K562 (cell line): Measurements from ENCODE around the gene PRSS57. TPM values are rescaled to one million over a fixed set of nuclear protein-coding genes. Genes with fewer than 3 reads are reported as not detected.

Experiments
- ATF1 ChIP-seq, 2 experiments: fragments of 450-650 bp in 1 of 2; IDR thresholded peaks; 2 replicates each; pipeline ENCODE4 v1.6.1; 2016; ENCODE audit warnings: missing compliant biosample characterization in 1 of 2, missing genetic modification characterization in 1 of 2
- BCL6 ChIP-seq: fragments of 250-450 bp; sonication (Bioruptor Pico); IDR thresholded peaks from 2 replicates; pipeline ENCODE4 v1.4.0; 2020
- CBX2 ChIP-seq: fragments of 200-600 bp; sonication (generic); IDR thresholded peaks from one replicate; pipeline ENCODE4 v1.6.1; 2012; ENCODE audit warnings: mild to moderate bottlenecking, low read length, inconsistent platforms; ENCODE audit not compliant: insufficient read depth, poor library complexity, severe bottlenecking
- KDM2B ChIP-seq: fragments of 250-450 bp; sonication (Bioruptor Pico); IDR thresholded peaks from 2 replicates; pipeline ENCODE4 v1.8.0; 2021; ENCODE audit warnings: mild to moderate bottlenecking, moderate library complexity
- LCOR ChIP-seq: sonication (generic); formaldehyde crosslinking; IDR thresholded peaks from 2 replicates; pipeline ENCODE4 v1.8.0; 2022; ENCODE audit warnings: mild to moderate bottlenecking, missing genetic modification reagents
- MBD2 ChIP-seq: sonication (generic); IDR thresholded peaks from 2 replicates; pipeline ENCODE4 v1.6.1; 2016; ENCODE audit warnings: low read depth, borderline replicate concordance
- MYNN ChIP-seq, 2 experiments: sonication (generic); formaldehyde crosslinking in 1 of 2; IDR thresholded peaks; 2 replicates each; pipeline versions ENCODE4 v1.5.0 to v1.6.1; 2016 to 2020; ENCODE audit warnings: antibody characterized with exemption in 1 of 2, missing genetic modification reagents in 1 of 2
- PHF20 ChIP-seq: fragments of 450-650 bp; IDR thresholded peaks from 2 replicates; pipeline ENCODE4 v1.6.1; 2018; ENCODE audit not compliant: partially characterized antibody
- TEAD1 ChIP-seq, 2 experiments: fragments of 450-650 bp in 1 of 2; sonication (generic) in 1 of 2; formaldehyde crosslinking; IDR thresholded peaks; 2 replicates each; pipeline versions ENCODE4 v1.4.0 to v1.8.0; 2020 to 2022; ENCODE audit warnings: mild to moderate bottlenecking in 2 of 2, missing genetic modification reagents in 1 of 2
- TEAD4 ChIP-seq, 2 experiments: sonication (generic) in 1 of 2; formaldehyde crosslinking in 1 of 2; IDR thresholded peaks; 2 replicates each; pipeline versions ENCODE4 v1.6.1 to v1.8.0; 2012 to 2022; ENCODE audit warnings: borderline replicate concordance in 1 of 2, inconsistent platforms in 1 of 2, low read length in 1 of 2, mild to moderate bottlenecking in 1 of 2, missing genetic modification reagents in 1 of 2
- ZC3H11A ChIP-seq: IDR thresholded peaks from 2 replicates; pipeline ENCODE4 v1.6.1; 2012; ENCODE audit warnings: low read depth, low read length, improper control_type of control experiment
- ZFX ChIP-seq: sonication (generic); formaldehyde crosslinking; IDR thresholded peaks from 2 replicates; pipeline ENCODE4 v1.8.0; 2022; ENCODE audit warnings: mild to moderate bottlenecking, missing genetic modification reagents, moderate library complexity
- polyA plus RNA-seq, 8 experiments: library from polyadenylated mRNA; depleted of rRNA in 4 of 8; stranded (reverse) in 5 of 8; unstranded in 3 of 8; fragments of >200 nt; fragmentation: Nextera tagmentation in 2 of 8; fragmentation: Illumina TruSeq in 1 of 8; extraction: Ambion mirVana in 2 of 8; extraction: Trizol in 1 of 8; gene quantifications; 2 replicates each; pipeline versions ENCODE4 v1.2.1 to v1.2.3, GENCODE V29; 2011 to 2014; ENCODE audit warnings: inconsistent platforms in 1 of 8, missing spikeins in 1 of 8
- total RNA-seq, 7 experiments: library from RNA; depleted of rRNA in 6 of 7; stranded (reverse); fragments of >200 nt in 6 of 7; fragmentation: Illumina TruSeq in 2 of 7; extraction: Trizol in 2 of 7; gene quantifications; 2 replicates each; pipeline versions ENCODE4 v1.2.1 to v1.2.3, GENCODE V29; 2011 to 2021; ENCODE audit warnings: low replicate concordance in 1 of 7
- TF ChIP-seq, protein P1 (sequence below), 3 experiments: IDR thresholded peaks in 2 of 3; conservative IDR thresholded peaks in 1 of 3; 2 replicates each; pipeline ENCODE4 v1.5.1; 2011 to 2012; ENCODE audit warnings: low read length in 3 of 3, mild to moderate bottlenecking in 3 of 3, control low read depth in 2 of 3, improper control_type of control experiment in 1 of 3, inconsistent platforms in 1 of 3, low read depth in 1 of 3, mixed read lengths in 1 of 3, moderate library complexity in 1 of 3; ENCODE audit not compliant: insufficient read depth in 2 of 3
- TF ChIP-seq, protein P2 (sequence below), 3 experiments: fragments of 200-800 bp in 1 of 3; fragments of 250-450 bp in 1 of 3; fragments of 450-650 bp in 1 of 3; sonication (Bioruptor Pico) in 1 of 3; sonication (Bioruptor generic) in 1 of 3; formaldehyde crosslinking in 1 of 3; IDR thresholded peaks; 2 replicates each; pipeline versions ENCODE4 v1.6.1 to v1.8.0; 2016 to 2022; ENCODE audit warnings: mild to moderate bottlenecking in 2 of 3, missing genetic modification characterization in 2 of 3, missing compliant biosample characterization in 1 of 3, moderate library complexity in 1 of 3
- TF ChIP-seq, protein P3 (sequence below): sonication (generic); formaldehyde crosslinking; IDR thresholded peaks from 2 replicates; pipeline ENCODE4 v1.8.0; 2022; ENCODE audit warnings: mild to moderate bottlenecking, missing genetic modification reagents

Gene PRSS57
- total and polyA plus RNA-seq, 9 of the 15 experiments (the other 6 are each of a cell fraction or from before 2014, with no cell fraction given): 0.06 to 2.5 (median 1.3) TPM; not detected in 3

DNA sequence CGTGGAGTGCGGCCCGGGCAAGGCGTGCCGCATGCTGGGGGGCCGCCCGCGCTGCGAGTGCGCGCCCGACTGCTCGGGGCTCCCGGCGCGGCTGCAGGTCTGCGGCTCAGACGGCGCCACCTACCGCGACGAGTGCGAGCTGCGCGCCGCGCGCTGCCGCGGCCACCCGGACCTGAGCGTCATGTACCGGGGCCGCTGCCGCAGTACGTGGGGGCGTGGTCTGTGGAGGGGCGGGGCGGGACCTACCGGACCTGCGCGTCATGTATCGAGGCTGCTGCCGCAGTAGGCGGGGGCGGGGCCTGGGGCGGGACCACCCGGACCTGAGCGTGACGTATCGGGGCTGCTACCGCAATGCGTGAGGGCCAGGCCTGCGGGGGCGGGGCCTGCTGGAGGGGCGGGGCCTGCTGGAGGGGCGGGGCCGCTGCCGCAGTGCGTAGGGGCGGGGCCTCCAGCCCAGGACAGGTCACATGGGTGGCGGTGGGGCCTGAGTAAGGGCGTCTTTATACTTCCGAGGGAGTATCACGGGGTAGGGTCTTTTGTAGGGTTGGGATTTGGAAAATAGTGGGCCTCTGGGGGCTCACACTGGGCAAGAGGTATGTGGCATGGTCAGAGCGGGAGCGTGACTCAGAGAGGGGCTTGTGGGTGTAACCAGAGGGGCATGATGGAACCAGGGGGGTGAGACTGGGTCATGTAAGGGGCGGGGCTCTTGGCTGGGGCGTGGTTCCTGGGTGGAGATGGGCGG, 14.8 kb downstream of the PRSS57 start (continued):
- TF ChIP-seq, protein P1, sequence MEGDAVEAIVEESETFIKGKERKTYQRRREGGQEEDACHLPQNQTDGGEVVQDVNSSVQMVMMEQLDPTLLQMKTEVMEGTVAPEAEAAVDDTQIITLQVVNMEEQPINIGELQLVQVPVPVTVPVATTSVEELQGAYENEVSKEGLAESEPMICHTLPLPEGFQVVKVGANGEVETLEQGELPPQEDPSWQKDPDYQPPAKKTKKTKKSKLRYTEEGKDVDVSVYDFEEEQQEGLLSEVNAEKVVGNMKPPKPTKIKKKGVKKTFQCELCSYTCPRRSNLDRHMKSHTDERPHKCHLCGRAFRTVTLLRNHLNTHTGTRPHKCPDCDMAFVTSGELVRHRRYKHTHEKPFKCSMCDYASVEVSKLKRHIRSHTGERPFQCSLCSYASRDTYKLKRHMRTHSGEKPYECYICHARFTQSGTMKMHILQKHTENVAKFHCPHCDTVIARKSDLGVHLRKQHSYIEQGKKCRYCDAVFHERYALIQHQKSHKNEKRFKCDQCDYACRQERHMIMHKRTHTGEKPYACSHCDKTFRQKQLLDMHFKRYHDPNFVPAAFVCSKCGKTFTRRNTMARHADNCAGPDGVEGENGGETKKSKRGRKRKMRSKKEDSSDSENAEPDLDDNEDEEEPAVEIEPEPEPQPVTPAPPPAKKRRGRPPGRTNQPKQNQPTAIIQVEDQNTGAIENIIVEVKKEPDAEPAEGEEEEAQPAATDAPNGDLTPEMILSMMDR (IDR thresholded peaks at IDR 0.05 in 2 of 3, conservative IDR thresholded peaks at IDR 0.05 in 1 of 3; ENCODE audit: insufficient read depth in 2 of 3, low read depth in 1 of 3, low read length in 3 of 3): peak in 2 of 3 experiments; percentile 64 to 80; a peak in 4 of 6 replicates
- TF ChIP-seq, protein P2, sequence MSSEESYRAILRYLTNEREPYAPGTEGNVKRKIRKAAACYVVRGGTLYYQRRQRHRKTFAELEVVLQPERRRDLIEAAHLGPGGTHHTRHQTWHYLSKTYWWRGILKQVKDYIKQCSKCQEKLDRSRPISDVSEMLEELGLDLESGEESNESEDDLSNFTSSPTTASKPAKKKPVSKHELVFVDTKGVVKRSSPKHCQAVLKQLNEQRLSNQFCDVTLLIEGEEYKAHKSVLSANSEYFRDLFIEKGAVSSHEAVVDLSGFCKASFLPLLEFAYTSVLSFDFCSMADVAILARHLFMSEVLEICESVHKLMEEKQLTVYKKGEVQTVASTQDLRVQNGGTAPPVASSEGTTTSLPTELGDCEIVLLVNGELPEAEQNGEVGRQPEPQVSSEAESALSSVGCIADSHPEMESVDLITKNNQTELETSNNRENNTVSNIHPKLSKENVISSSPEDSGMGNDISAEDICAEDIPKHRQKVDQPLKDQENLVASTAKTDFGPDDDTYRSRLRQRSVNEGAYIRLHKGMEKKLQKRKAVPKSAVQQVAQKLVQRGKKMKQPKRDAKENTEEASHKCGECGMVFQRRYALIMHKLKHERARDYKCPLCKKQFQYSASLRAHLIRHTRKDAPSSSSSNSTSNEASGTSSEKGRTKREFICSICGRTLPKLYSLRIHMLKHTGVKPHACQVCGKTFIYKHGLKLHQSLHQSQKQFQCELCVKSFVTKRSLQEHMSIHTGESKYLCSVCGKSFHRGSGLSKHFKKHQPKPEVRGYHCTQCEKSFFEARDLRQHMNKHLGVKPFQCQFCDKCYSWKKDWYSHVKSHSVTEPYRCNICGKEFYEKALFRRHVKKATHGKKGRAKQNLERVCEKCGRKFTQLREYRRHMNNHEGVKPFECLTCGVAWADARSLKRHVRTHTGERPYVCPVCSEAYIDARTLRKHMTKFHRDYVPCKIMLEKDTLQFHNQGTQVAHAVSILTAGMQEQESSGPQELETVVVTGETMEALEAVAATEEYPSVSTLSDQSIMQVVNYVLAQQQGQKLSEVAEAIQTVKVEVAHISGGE (CRISPR knock-in tag; IDR thresholded peaks at IDR 0.05): peak in 1 of 3 experiments; percentile 56; a peak in 1 of 6 replicates
- TF ChIP-seq, protein P3, sequence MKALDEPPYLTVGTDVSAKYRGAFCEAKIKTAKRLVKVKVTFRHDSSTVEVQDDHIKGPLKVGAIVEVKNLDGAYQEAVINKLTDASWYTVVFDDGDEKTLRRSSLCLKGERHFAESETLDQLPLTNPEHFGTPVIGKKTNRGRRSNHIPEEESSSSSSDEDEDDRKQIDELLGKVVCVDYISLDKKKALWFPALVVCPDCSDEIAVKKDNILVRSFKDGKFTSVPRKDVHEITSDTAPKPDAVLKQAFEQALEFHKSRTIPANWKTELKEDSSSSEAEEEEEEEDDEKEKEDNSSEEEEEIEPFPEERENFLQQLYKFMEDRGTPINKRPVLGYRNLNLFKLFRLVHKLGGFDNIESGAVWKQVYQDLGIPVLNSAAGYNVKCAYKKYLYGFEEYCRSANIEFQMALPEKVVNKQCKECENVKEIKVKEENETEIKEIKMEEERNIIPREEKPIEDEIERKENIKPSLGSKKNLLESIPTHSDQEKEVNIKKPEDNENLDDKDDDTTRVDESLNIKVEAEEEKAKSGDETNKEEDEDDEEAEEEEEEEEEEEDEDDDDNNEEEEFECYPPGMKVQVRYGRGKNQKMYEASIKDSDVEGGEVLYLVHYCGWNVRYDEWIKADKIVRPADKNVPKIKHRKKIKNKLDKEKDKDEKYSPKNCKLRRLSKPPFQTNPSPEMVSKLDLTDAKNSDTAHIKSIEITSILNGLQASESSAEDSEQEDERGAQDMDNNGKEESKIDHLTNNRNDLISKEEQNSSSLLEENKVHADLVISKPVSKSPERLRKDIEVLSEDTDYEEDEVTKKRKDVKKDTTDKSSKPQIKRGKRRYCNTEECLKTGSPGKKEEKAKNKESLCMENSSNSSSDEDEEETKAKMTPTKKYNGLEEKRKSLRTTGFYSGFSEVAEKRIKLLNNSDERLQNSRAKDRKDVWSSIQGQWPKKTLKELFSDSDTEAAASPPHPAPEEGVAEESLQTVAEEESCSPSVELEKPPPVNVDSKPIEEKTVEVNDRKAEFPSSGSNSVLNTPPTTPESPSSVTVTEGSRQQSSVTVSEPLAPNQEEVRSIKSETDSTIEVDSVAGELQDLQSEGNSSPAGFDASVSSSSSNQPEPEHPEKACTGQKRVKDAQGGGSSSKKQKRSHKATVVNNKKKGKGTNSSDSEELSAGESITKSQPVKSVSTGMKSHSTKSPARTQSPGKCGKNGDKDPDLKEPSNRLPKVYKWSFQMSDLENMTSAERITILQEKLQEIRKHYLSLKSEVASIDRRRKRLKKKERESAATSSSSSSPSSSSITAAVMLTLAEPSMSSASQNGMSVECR (CRISPR knock-in tag): peak; percentile 75; the same call in 1 of the 2 replicates
- TF ChIP-seq ZC3H11A (0 out of 2 replicates have a peak, but pooled peaks have one; percentile 45), LCOR (CRISPR knock-in tag) (no peak), TEAD1 (CRISPR knock-in tag; IDR thresholded peaks at IDR 0.05) (peak in 1 of 2 experiments; percentile 45; a peak in 2 of 4 replicates), KDM2B (CRISPR knock-in tag) (peak; percentile 82; the same call in 1 of the 2 replicates), TEAD4 (IDR thresholded peaks at IDR 0.05; ENCODE audit: low read length) (peak; percentile 26; the same call in 1 of the 2 replicates), TEAD4 (CRISPR knock-in tag; IDR thresholded peaks at IDR 0.05; ENCODE audit: borderline replicate concordance) (no peak), MYNN (IDR thresholded peaks at IDR 0.05) (no peak), MYNN (CRISPR knock-in tag; IDR thresholded peaks at IDR 0.05) (no peak), MBD2 (peak; percentile 24; the same call in 1 of the 2 replicates), CBX2 (no peak), ATF1 (CRISPR knock-in tag; IDR thresholded peaks at IDR 0.05) (peak; percentile 44), ATF1 (tag; IDR thresholded peaks at IDR 0.05) (0 out of 2 replicates have a peak, but pooled peaks have one; percentile 41), PHF20 (no peak), ZFX (CRISPR knock-in tag) (peak; percentile 31), BCL6 (CRISPR knock-in tag) (no peak)
